ENCODE data around the gene GDAP1L1.
"Not testable (repeated sequence)": the region's sequence is repeated elsewhere in the genome, so short reads cannot be mapped to it uniquely, and the experiment has no call there.

Gene GDAP1L1

GRCh38 chr20:44231193-44231592 lies 15.9 kb upstream of the GDAP1L1 start:
- no peaks in the 10 kb centered on the region for H4K20me1 ChIP-seq
- TF ChIP-seq Cebpa-rat (IDR thresholded peaks at IDR 0.05) = no peak
- peaks cover 1% of the 10 kb centered on the region; the same call in 1 of the 2 replicates for H3K4me1 ChIP-seq
- no peak overlapping the region for H3K27ac ChIP-seq
- no peak overlapping the region for H3K4me2 ChIP-seq
- no peaks in the 10 kb centered on the region for H3K36me3 ChIP-seq
- H3K27me3 ChIP-seq = no peaks in the 10 kb centered on the region
- H3K9me3 ChIP-seq = no peaks in the 10 kb centered on the region
- H3K9ac ChIP-seq = no peak overlapping the region
- H3K4me3 ChIP-seq = no peak overlapping the region

GRCh38 chr20:44231713-44232468 lies 15.2 kb upstream of the GDAP1L1 start:
- no peak overlapping the region for H3K27ac ChIP-seq
- no peak overlapping the region for H3K4me3 ChIP-seq
- no peak for TF ChIP-seq Cebpa-rat (IDR thresholded peaks at IDR 0.05)
- no peaks in the 10 kb centered on the region for H3K36me3 ChIP-seq
- H3K27me3 ChIP-seq = no peaks in the 10 kb centered on the region
- no peaks in the 10 kb centered on the region for H3K4me1 ChIP-seq
- no peaks in the 10 kb centered on the region for H4K20me1 ChIP-seq
- H3K4me2 ChIP-seq = no peak overlapping the region
- H3K9ac ChIP-seq = no peak overlapping the region
- no peaks in the 10 kb centered on the region for H3K9me3 ChIP-seq

GRCh38 chr20:44232469-44232856 lies 14.6 kb upstream of the GDAP1L1 start:
- H3K27me3 ChIP-seq, H3K27ac ChIP-seq, H3K9ac ChIP-seq, H3K4me3 ChIP-seq, H3K9me3 ChIP-seq, H3K4me1 ChIP-seq, H4K20me1 ChIP-seq, H3K4me2 ChIP-seq, H3K36me3 ChIP-seq: not testable (repeated sequence)

- H3K27me3 ChIP-seq = no peaks in the 10 kb centered on the region
- H3K4me3 ChIP-seq = no peak overlapping the region
- no peaks in the 10 kb centered on the region for H3K36me3 ChIP-seq
- no peaks in the 10 kb centered on the region for H3K4me1 ChIP-seq
- no peak overlapping the region for H3K9ac ChIP-seq
- no peak overlapping the region for H3K27ac ChIP-seq
- TF ChIP-seq Cebpa-rat (IDR thresholded peaks at IDR 0.05) = no peak
- H3K4me2 ChIP-seq = no peak overlapping the region
- no peaks in the 10 kb centered on the region for H4K20me1 ChIP-seq
- no peaks in the 10 kb centered on the region for H3K9me3 ChIP-seq
Observed at GRCh38 chr20:44233436-44234016, 13.6 kb upstream of the GDAP1L1 start.

- H3K9me3 ChIP-seq = no peaks in the 10 kb centered on the region
- H3K27me3 ChIP-seq = no peaks in the 10 kb centered on the region
- H3K4me3 ChIP-seq = no peak overlapping the region
- no peak for TF ChIP-seq Cebpa-rat (IDR thresholded peaks at IDR 0.05)
- no peaks in the 10 kb centered on the region for H3K4me1 ChIP-seq
- no peaks in the 10 kb centered on the region for H3K36me3 ChIP-seq
- no peak overlapping the region for H3K9ac ChIP-seq
- no peak overlapping the region for H3K4me2 ChIP-seq
- no peak overlapping the region for H3K27ac ChIP-seq
- no peaks in the 10 kb centered on the region for H4K20me1 ChIP-seq
Observed at GRCh38 chr20:44234566-44235317, 12.4 kb upstream of the GDAP1L1 start.

- no peak overlapping the region for H3K4me2 ChIP-seq
- no peaks in the 10 kb centered on the region for H3K36me3 ChIP-seq
- H3K4me1 ChIP-seq = no peaks in the 10 kb centered on the region
- H3K9ac ChIP-seq = no peak overlapping the region
- H4K20me1 ChIP-seq = no peaks in the 10 kb centered on the region
- no peak overlapping the region for H3K27ac ChIP-seq
- no peak for TF ChIP-seq Cebpa-rat (IDR thresholded peaks at IDR 0.05)
- no peak overlapping the region for H3K4me3 ChIP-seq
- H3K9me3 ChIP-seq = no peaks in the 10 kb centered on the region
- H3K27me3 ChIP-seq = no peaks in the 10 kb centered on the region
Observed at GRCh38 chr20:44235702-44236101, 11.4 kb upstream of the GDAP1L1 start.

GRCh38 chr20:44236840-44237239 lies 10.3 kb upstream of the GDAP1L1 start:
- not testable (repeated sequence) for H3K4me1 ChIP-seq, H3K36me3 ChIP-seq, H3K9ac ChIP-seq, H3K4me3 ChIP-seq, H3K9me3 ChIP-seq, H3K27ac ChIP-seq, H3K27me3 ChIP-seq, H4K20me1 ChIP-seq, H3K4me2 ChIP-seq

- no peaks in the 10 kb centered on the region for H3K36me3 ChIP-seq
Observed at GRCh38 chr20:44241796-44242195, 5.3 kb upstream of the GDAP1L1 start.

GRCh38 chr20:44245977-44246376 lies 1.1 kb upstream of the GDAP1L1 start:
- peaks cover 59% of the 10 kb centered on the region for H4K20me1 ChIP-seq
- H3K27ac ChIP-seq = no peak overlapping the region
- no peaks in the 10 kb centered on the region for H3K36me3 ChIP-seq
- no peak overlapping the region for H3K4me2 ChIP-seq
- H3K9me3 ChIP-seq = no peaks in the 10 kb centered on the region
- H3K9ac ChIP-seq = no peak overlapping the region
- no peaks in the 10 kb centered on the region for H3K27me3 ChIP-seq
- H3K4me1 ChIP-seq = no peaks in the 10 kb centered on the region
- H3K4me3 ChIP-seq = no peak overlapping the region
- no peak for TF ChIP-seq Cebpa-rat (IDR thresholded peaks at IDR 0.05)

More at GRCh38 chr20:44241796-44242195, 5.3 kb upstream of the GDAP1L1 start:
- H3K27me3 ChIP-seq = no peaks in the 10 kb centered on the region
- no peak overlapping the region for H3K9ac ChIP-seq
- no peaks in the 10 kb centered on the region for H3K4me1 ChIP-seq
- H3K4me3 ChIP-seq = no peak overlapping the region
- H3K27ac ChIP-seq = no peak overlapping the region
- H4K20me1 ChIP-seq = peaks cover 20% of the 10 kb centered on the region
- TF ChIP-seq Cebpa-rat (IDR thresholded peaks at IDR 0.05) = no peak
- no peaks in the 10 kb centered on the region for H3K9me3 ChIP-seq
- H3K4me2 ChIP-seq = no peak overlapping the region
